HAP-1 (cell line): ENCODE data around the gene GSKIP.
"Not testable (repeated sequence)": the region's sequence is repeated elsewhere in the genome, so short reads cannot be mapped to it uniquely, and the experiment has no call there.

Source experiments
- DNase-seq, 2 experiments: peaks; one replicate each; pipeline ENCODE4 v3.0.0-alpha.2; 2016 to 2020; ENCODE audit warnings: low spot score in 2 of 2
- H3K27me3 ChIP-seq: fragments of 250-450 bp; sonication (Bioruptor Pico); 2 replicates; pipeline ENCODE4 v1.5.1; 2020; ENCODE audit warnings: low read depth, mild to moderate bottlenecking, moderate library complexity
- H3K36me3 ChIP-seq: fragments of 250-450 bp; sonication (Bioruptor Pico); replicated peaks from 2 replicates; pipeline ENCODE4 v1.5.1; 2020; ENCODE audit warnings: mild to moderate bottlenecking
- H3K4me1 ChIP-seq: fragments of 250-450 bp; sonication (Bioruptor Pico); 2 replicates; pipeline ENCODE4 v1.5.1; 2020; ENCODE audit warnings: mild to moderate bottlenecking
- H3K4me3 ChIP-seq: fragments of 250-450 bp; sonication (Bioruptor Pico); 2 replicates; pipeline ENCODE4 v1.5.1; 2020; ENCODE audit warnings: mild to moderate bottlenecking, moderate library complexity
- H3K9me3 ChIP-seq: fragments of 250-450 bp; sonication (Bioruptor Pico); 2 replicates; pipeline ENCODE4 v1.5.1; 2020; ENCODE audit warnings: mild to moderate bottlenecking, moderate library complexity
- in situ Hi-C: fragments of 300-500 bp; cut with MboI; formaldehyde crosslinking; loops from 3 replicates; pipeline ENCODE4 v1.14.3; 2020; ENCODE audit warnings: low sequenced_read_pairs, inconsistent platforms, mixed read lengths

Gene GSKIP, protein sequence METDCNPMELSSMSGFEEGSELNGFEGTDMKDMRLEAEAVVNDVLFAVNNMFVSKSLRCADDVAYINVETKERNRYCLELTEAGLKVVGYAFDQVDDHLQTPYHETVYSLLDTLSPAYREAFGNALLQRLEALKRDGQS

GRCh38 chr14:96362965-96363750 lies at the start of gene GSKIP, which contains the start of gene ATG2B:
Gene GSKIP, plus strand, starts transcription at chr14:96363526. Its CDS starts 18,722 bp downstream, at chr14:96382248.
Gene ATG2B, minus strand, starts transcription at chr14:96363341. Its CDS starts 365 bp downstream, at chr14:96362976.
- peak within 1 kb of the TSS; percentile 93 for H3K4me3 ChIP-seq
- peaks cover 16% of the 10 kb centered on the region for H3K4me1 ChIP-seq
- H3K36me3 ChIP-seq, result no peaks in the 10 kb centered on the region; the same call in 1 of the 2 replicates
- peak; percentile 83 to 96 for DNase-seq
- no peaks in the 10 kb centered on the region for H3K9me3 ChIP-seq
- no peaks in the 10 kb centered on the region for H3K27me3 ChIP-seq
- in situ Hi-C loops, result no loop called here

- no peaks in the 10 kb centered on the region for H3K4me1 ChIP-seq
- H3K9me3 ChIP-seq, result no peaks in the 10 kb centered on the region
- no peaks in the 10 kb centered on the region for H3K27me3 ChIP-seq
- H3K4me3 ChIP-seq, result no peak overlapping the region
- in situ Hi-C loops, result no loop called here
- peaks cover 28% of the 10 kb centered on the region for H3K36me3 ChIP-seq
- no peak for DNase-seq
Measured at GRCh38 chr14:96316087-96316486, 47.2 kb upstream of the GSKIP start.

- no peak for DNase-seq
- H3K36me3 ChIP-seq, result peaks cover 21% of the 10 kb centered on the region
- H3K27me3 ChIP-seq, result no peaks in the 10 kb centered on the region
- peaks cover 11% of the 10 kb centered on the region for H3K4me1 ChIP-seq
- in situ Hi-C loops, result no loop called here
- H3K4me3 ChIP-seq, result no peak overlapping the region
- H3K9me3 ChIP-seq, result no peaks in the 10 kb centered on the region
Measured at GRCh38 chr14:96318836-96319235, 44.5 kb upstream of the GSKIP start.

DNA sequence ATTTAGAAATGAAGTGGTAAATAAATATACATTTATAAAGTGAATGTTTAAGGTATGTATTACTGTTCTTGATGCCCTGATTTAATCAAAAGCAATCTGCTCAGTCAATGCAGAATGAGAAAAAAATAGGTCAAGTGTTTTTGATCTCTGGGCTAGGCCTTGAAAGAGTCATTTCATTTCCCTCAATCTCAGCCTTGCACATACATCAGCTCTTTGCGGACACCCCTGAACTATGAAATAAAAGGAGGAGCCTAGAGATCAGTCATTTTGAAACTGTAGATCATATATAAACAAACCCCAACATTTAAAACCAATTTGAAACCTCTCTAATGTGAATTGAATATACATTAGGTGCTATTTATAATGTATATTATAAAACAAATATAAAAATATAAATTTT lies 42.7 kb upstream of the GSKIP start:
- H3K9me3 ChIP-seq, result no peaks in the 10 kb centered on the region
- no peaks in the 10 kb centered on the region for H3K27me3 ChIP-seq
- H3K4me1 ChIP-seq, result peaks cover 11% of the 10 kb centered on the region
- in situ Hi-C loops, result no loop called here
- DNase-seq, result no peak
- H3K4me3 ChIP-seq, result no peak overlapping the region
- peaks cover 19% of the 10 kb centered on the region for H3K36me3 ChIP-seq

- peaks cover 8% of the 10 kb centered on the region; the same call in 1 of the 2 replicates for H3K36me3 ChIP-seq
Measured at GRCh38 chr14:96324219-96324618, 39.1 kb upstream of the GSKIP start.

GRCh38 chr14:96338551-96338950 lies 24.8 kb upstream of the GSKIP start:
- Histone ChIP-seq H3K36me3 (peaks cover 8% of the 10 kb centered on the region; the same call in 1 of the 2 replicates), H3K4me1 (no peaks in the 10 kb centered on the region; the same call in 1 of the 2 replicates), H3K27me3 (no peaks in the 10 kb centered on the region), H3K4me3 (no peak overlapping the region), H3K9me3 (no peaks in the 10 kb centered on the region)
- in situ Hi-C loops, result no loop called here
- no peak for DNase-seq

More at GRCh38 chr14:96324219-96324618, 39.1 kb upstream of the GSKIP start:
- Histone ChIP-seq H3K27me3 (no peaks in the 10 kb centered on the region), H3K4me1 (peaks cover 11% of the 10 kb centered on the region), H3K4me3 (no peak overlapping the region), H3K9me3 (no peaks in the 10 kb centered on the region)
- DNase-seq, result no peak
- in situ Hi-C loops, result no loop called here

DNA sequence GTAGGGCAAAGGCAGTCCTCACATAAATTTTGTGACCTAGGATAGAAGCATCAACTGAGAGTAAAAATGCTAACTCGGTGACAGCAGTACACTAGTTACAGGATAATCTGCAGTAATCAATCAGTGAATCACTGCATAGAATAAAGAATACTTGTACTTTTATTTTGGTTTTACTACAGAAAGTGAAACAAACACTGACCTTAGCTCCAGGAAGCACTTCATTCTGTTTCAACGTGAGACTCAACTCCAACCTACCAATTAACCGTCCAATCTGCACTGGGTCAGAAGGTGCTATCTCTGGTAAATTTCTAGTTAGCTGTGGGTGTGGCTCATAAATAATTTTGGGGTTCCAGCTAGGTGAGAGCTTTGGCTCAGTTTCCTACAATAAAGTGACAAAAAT lies 22.0 kb upstream of the GSKIP start:
- Histone ChIP-seq H3K36me3 (peaks cover 8% of the 10 kb centered on the region; the same call in 1 of the 2 replicates), H3K4me1 (no peaks in the 10 kb centered on the region), H3K9me3 (no peaks in the 10 kb centered on the region), H3K27me3 (no peaks in the 10 kb centered on the region), H3K4me3 (no peak overlapping the region)
- no peak for DNase-seq
- in situ Hi-C loops, result no loop called here

GRCh38 chr14:96345669-96346068 lies 17.7 kb upstream of the GSKIP start:
- in situ Hi-C loops, result no loop called here
- Histone ChIP-seq H3K36me3 (no peaks in the 10 kb centered on the region), H3K27me3 (no peaks in the 10 kb centered on the region), H3K9me3 (no peaks in the 10 kb centered on the region), H3K4me3 (no peak overlapping the region), H3K4me1 (peaks cover 6% of the 10 kb centered on the region)
- no peak for DNase-seq

DNA sequence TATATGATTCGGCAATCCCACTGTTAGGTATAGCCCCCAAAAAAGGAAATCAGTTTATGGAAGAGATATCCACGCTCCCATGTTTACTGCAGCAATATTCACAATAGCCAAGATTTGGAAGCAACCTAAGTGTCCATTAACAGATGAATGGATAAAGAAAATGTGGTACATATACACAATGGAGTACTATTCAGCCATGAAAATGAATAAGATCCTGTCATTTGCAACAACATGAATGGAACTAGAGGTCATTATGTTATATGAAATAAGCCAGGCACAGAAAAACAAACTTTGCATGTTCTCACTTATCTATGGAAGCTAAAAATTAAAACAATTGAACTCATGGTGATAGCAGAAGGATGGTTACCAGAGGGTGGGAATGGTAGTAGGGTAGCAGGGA lies 15.4 kb upstream of the GSKIP start:
- H3K36me3 ChIP-seq, H3K27me3 ChIP-seq, DNase-seq, in situ Hi-C loops, H3K4me3 ChIP-seq, H3K9me3 ChIP-seq, H3K4me1 ChIP-seq: not testable (repeated sequence)

DNA sequence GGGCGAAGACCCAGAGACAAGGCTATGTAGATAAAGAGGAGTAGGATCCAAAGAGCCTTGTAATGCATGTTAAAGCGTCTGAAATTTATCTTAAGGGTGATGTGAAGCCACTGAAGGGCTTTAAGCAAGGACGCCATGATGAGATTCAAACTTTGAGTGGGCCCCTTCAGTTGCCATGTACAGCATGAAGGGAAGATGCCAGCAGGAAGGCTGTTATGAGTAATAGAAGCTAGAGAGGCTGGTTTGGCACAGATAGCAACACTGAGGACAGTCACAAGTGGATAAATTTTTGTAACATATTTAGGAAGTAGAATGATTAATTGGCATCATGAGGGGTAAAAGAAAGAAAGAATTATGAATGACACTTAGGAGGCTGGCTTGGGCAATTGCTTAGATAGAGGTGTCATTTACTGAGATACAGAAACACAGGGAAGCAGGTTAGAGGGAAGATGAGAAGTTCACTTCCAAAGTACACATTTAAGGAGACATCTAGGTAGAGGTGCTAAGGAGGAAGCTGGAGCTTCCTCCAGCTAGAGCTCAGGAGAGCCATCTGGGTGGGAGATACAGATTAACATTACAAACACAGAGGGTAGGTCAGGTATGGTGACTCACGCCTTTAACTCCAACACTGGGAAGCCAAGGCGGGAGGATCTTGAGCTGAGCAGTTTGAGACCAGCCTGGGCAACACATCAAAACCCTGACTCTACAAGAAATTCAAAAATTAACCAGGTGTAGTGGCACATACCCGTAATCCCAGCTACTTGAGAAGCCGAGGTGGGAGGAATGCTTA lies 13.8 kb upstream of the GSKIP start:
- no peak for DNase-seq

GRCh38 chr14:96351986-96352385 lies 11.3 kb upstream of the GSKIP start:
- in situ Hi-C loops, result no loop called here
- DNase-seq, result no peak

More for the DNA sequence above, 13.8 kb upstream of the GSKIP start:
- Histone ChIP-seq H3K36me3 (no peaks in the 10 kb centered on the region), H3K4me1 (peaks cover 9% of the 10 kb centered on the region), H3K4me3 (no peak overlapping the region), H3K9me3 (no peaks in the 10 kb centered on the region), H3K27me3 (no peaks in the 10 kb centered on the region)
- in situ Hi-C loops, result no loop called here

GRCh38 chr14:96352708-96353107 lies 10.6 kb upstream of the GSKIP start:
- Histone ChIP-seq H3K36me3 (no peaks in the 10 kb centered on the region), H3K4me1 (peaks cover 9% of the 10 kb centered on the region), H3K9me3 (no peaks in the 10 kb centered on the region), H3K27me3 (no peaks in the 10 kb centered on the region), H3K4me3 (no peak overlapping the region)
- DNase-seq, result no peak
- in situ Hi-C loops, result no loop called here

More at GRCh38 chr14:96351986-96352385, 11.3 kb upstream of the GSKIP start:
- Histone ChIP-seq H3K9me3 (no peaks in the 10 kb centered on the region), H3K4me3 (no peak overlapping the region), H3K4me1 (peaks cover 9% of the 10 kb centered on the region), H3K27me3 (no peaks in the 10 kb centered on the region), H3K36me3 (no peaks in the 10 kb centered on the region)

DNA sequence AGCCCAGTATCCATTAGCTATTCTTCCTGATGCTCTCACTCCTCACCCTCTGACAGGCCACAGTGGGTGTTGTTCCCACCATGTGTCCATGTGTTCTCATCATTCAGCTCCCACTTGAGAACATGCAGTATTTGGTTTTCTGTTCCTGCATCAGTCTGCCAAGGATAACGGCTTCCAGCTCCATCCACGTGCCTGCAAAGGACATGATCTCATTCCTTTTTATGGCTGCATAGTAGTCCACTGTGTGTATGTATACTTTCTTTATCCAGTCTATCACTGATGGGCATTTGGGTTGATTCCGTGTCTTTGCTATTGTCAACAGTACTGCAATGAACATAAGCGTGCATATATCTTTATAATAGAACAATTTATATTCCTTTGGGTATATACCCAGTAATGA lies 9.1 kb upstream of the GSKIP start:
- Histone ChIP-seq H3K27me3 (no peaks in the 10 kb centered on the region), H3K9me3 (no peaks in the 10 kb centered on the region), H3K36me3 (no peaks in the 10 kb centered on the region), H3K4me3 (no peak overlapping the region), H3K4me1 (peaks cover 9% of the 10 kb centered on the region)
- in situ Hi-C loops, result no loop called here
- no peak for DNase-seq

DNA sequence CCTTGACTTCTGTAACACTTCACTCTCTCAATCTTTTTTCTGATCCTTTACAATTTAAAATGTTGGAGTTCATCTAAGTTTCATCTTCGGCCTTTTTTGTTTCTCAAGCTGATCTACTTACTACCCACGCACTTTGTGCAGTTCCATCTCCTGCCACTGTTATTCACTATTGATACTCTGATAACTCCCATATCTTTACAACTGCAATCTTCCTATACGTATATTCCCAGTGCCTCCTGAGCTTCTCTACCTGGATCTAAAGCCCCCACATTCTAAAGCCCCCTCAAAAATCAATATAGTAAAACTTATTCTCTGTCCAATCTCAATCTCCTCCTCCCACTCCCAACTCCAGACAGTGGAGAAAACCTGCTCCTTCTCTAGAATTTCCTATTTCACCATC lies 6.1 kb upstream of the GSKIP start:
- no peak for DNase-seq
- in situ Hi-C loops, result no loop called here
- no peaks in the 10 kb centered on the region for H3K9me3 ChIP-seq

More for the DNA sequence above, 6.1 kb upstream of the GSKIP start:
- Histone ChIP-seq H3K36me3 (no peaks in the 10 kb centered on the region), H3K4me1 (peaks cover 11% of the 10 kb centered on the region), H3K27me3 (no peaks in the 10 kb centered on the region), H3K4me3 (no peak overlapping the region)
